Measurements from ENCODE around the gene CTNNB1. TPM values are rescaled to one million over a fixed set of nuclear protein-coding genes. Genes with fewer than 3 reads are reported as not detected.

The CTNNB1 gene
- polyA plus RNA-seq, 1 donor (not counting 4 experiments of a cell fraction or from before 2014, with no cell fraction given): 644 TPM

GRCh38 chr3:41244620-41245336 is 45.5 kb downstream of the CTNNB1 start:
- Histone ChIP-seq H3K9ac (ENCODE audit: control insufficient read depth, extremely low read depth, insufficient read depth, low read length) (no peak overlapping the region), H3K79me2 (ENCODE audit: control insufficient read depth, insufficient read depth, low read length) (no peaks in the 10 kb centered on the region), H3K27ac (ENCODE audit: control insufficient read depth, insufficient read depth, low read length) (no peak overlapping the region), H3K36me3 (ENCODE audit: control insufficient read depth in 2 of 2, extremely low read depth in 1 of 2, insufficient read depth in 2 of 2, low read length in 2 of 2) (peaks cover 4 to 7% of the 10 kb centered on the region in 2 experiments), H3K4me3 (ENCODE audit: control insufficient read depth in 2 of 3, extremely low read depth in 1 of 3, insufficient read depth in 2 of 3, low read depth in 1 of 3, low read length in 3 of 3) (no peak overlapping the region), H3K27me3 (ENCODE audit: control insufficient read depth, extremely low read depth, insufficient read depth, low read length) (no peaks in the 10 kb centered on the region), H3K4me2 (ENCODE audit: control insufficient read depth, extremely low read depth, insufficient read depth, low read depth, low read length) (no peak overlapping the region), H3K9me3 (ENCODE audit: control insufficient read depth, low read depth, low read length) (no peaks in the 10 kb centered on the region), H2AFZ (ENCODE audit: control insufficient read depth, low read length) (no peak overlapping the region), H3K9me1 (ENCODE audit: control insufficient read depth, extremely low read depth, insufficient read depth, low read length) (no peaks in the 10 kb centered on the region), H4K20me1 (ENCODE audit: control insufficient read depth, extremely low read depth, insufficient read depth, low read length) (no peaks in the 10 kb centered on the region), H3K4me1 (ENCODE audit: control insufficient read depth, extremely low read depth, insufficient read depth, low read length) (no peaks in the 10 kb centered on the region)
- FAIRE-seq: no peak
- no peak for TF ChIP-seq EZH2 (IDR thresholded peaks at IDR 0.05; ENCODE audit: low read length)
- TF ChIP-seq CTCF (optimal IDR thresholded peaks at IDR 0.05 in 1 of 3, IDR thresholded peaks at IDR 0.05 in 1 of 3, conservative IDR thresholded peaks at IDR 0.05 in 1 of 3; ENCODE audit: extremely low read depth in 1 of 3, insufficient read depth in 2 of 3, low read length in 3 of 3): no peak
- dilution Hi-C loops (cut with MboI; ENCODE audit: extremely low pct_ligation_motif_present, low sequenced_read_pairs): loop anchor here (25.0 kb wide), 1 partner anchor 657 kb away; no protein-coding TSS in a partner anchor
- no peak for DNase-seq (ENCODE audit: low read depth, low spot score)

- H3K9ac ChIP-seq (ENCODE audit: control insufficient read depth, extremely low read depth, insufficient read depth, low read length): no peak overlapping the region
- no peaks in the 10 kb centered on the region for H3K79me2 ChIP-seq (ENCODE audit: control insufficient read depth, insufficient read depth, low read length)
- H2AFZ ChIP-seq (ENCODE audit: control insufficient read depth, low read length): no peak overlapping the region
- TF ChIP-seq CTCF (optimal IDR thresholded peaks at IDR 0.05 in 1 of 3, IDR thresholded peaks at IDR 0.05 in 1 of 3, conservative IDR thresholded peaks at IDR 0.05 in 1 of 3; ENCODE audit: extremely low read depth in 1 of 3, insufficient read depth in 2 of 3, low read length in 3 of 3): no peak
- no peak for TF ChIP-seq EZH2 (IDR thresholded peaks at IDR 0.05; ENCODE audit: low read length)
- no peak overlapping the region for H3K4me3 ChIP-seq (ENCODE audit: control insufficient read depth in 2 of 3, extremely low read depth in 1 of 3, insufficient read depth in 2 of 3, low read depth in 1 of 3, low read length in 3 of 3)
- H3K36me3 ChIP-seq (ENCODE audit: control insufficient read depth in 2 of 2, extremely low read depth in 1 of 2, insufficient read depth in 2 of 2, low read length in 2 of 2): peaks cover 0 to 2% of the 10 kb centered on the region in 2 experiments
- no peaks in the 10 kb centered on the region for H3K9me1 ChIP-seq (ENCODE audit: control insufficient read depth, extremely low read depth, insufficient read depth, low read length)
- no peaks in the 10 kb centered on the region for H3K27me3 ChIP-seq (ENCODE audit: control insufficient read depth, extremely low read depth, insufficient read depth, low read length)
- H4K20me1 ChIP-seq (ENCODE audit: control insufficient read depth, extremely low read depth, insufficient read depth, low read length): no peaks in the 10 kb centered on the region
- H3K4me2 ChIP-seq (ENCODE audit: control insufficient read depth, extremely low read depth, insufficient read depth, low read depth, low read length): no peak overlapping the region
- no peaks in the 10 kb centered on the region for H3K4me1 ChIP-seq (ENCODE audit: control insufficient read depth, extremely low read depth, insufficient read depth, low read length)
- no peak for DNase-seq (ENCODE audit: low read depth, low spot score)
- dilution Hi-C loops (cut with MboI; ENCODE audit: extremely low pct_ligation_motif_present, low sequenced_read_pairs): loop anchor here (25.0 kb wide), 1 partner anchor 660 kb away; no protein-coding TSS in a partner anchor
- FAIRE-seq: no peak
- H3K27ac ChIP-seq (ENCODE audit: control insufficient read depth, insufficient read depth, low read length): no peak overlapping the region
- no peaks in the 10 kb centered on the region for H3K9me3 ChIP-seq (ENCODE audit: control insufficient read depth, low read depth, low read length)
Measured at GRCh38 chr3:41247055-41248004, 48.0 kb downstream of the CTNNB1 start.

Measured in keratinocyte (primary cell).